HG02852 (cell line): ENCODE measurements around the gene NSUN6.
"Not testable (repeated sequence)": the region's sequence is repeated elsewhere in the genome, so short reads cannot be mapped to it uniquely, and the experiment has no call there.

Experiments used
- ATAC-seq: cut with Tn5 transposase; IDR thresholded peaks from one replicate; pipeline ENCODE4 v1.9.1; 2021; ENCODE audit warnings: mild to moderate bottlenecking, moderate library complexity; ENCODE audit not compliant: unreplicated experiment

NSUN6 gene

GRCh38 chr10:18610517-18610916, 40.9 kb downstream of the NSUN6 start:
- no peak for ATAC-seq

GRCh38 chr10:18608596-18608995, 42.8 kb downstream of the NSUN6 start:
- no peak for ATAC-seq

GRCh38 chr10:18607503-18608378, 43.6 kb downstream of the NSUN6 start:
- ATAC-seq, result peak; percentile 43

GRCh38 chr10:18606051-18606695, 45.2 kb downstream of the NSUN6 start:
- ATAC-seq, result no peak

GRCh38 chr10:18601321-18601720, 50.1 kb downstream of the NSUN6 start:
- ATAC-seq, result no peak

- no peak for ATAC-seq
Observed at GRCh38 chr10:18599392-18599791, 52.0 kb downstream of the NSUN6 start.

- ATAC-seq, result no peak
Observed at GRCh38 chr10:18594574-18595156, 56.7 kb downstream of the NSUN6 start.

GRCh38 chr10:18591141-18591540, 60.2 kb downstream of the NSUN6 start:
- not testable (repeated sequence) for ATAC-seq

GRCh38 chr10:18586637-18587036, 64.8 kb downstream of the NSUN6 start:
- not testable (repeated sequence) for ATAC-seq

- ATAC-seq, result no peak
Observed at GRCh38 chr10:18583575-18584270, 67.7 kb downstream of the NSUN6 start.

GRCh38 chr10:18582803-18583202, 68.6 kb downstream of the NSUN6 start:
- no peak for ATAC-seq

GRCh38 chr10:18577823-18578685, 73.3 kb downstream of the NSUN6 start:
- ATAC-seq, result no peak

- no peak for ATAC-seq
Observed at GRCh38 chr10:18576586-18576985, 74.8 kb downstream of the NSUN6 start.

GRCh38 chr10:18572959-18573561, 78.3 kb downstream of the NSUN6 start:
- ATAC-seq, result no peak

- no peak for ATAC-seq
Observed at GRCh38 chr10:18571780-18572179, 79.6 kb downstream of the NSUN6 start.

- no peak for ATAC-seq
Observed at GRCh38 chr10:18571076-18571475, 80.3 kb downstream of the NSUN6 start.

- not testable (repeated sequence) for ATAC-seq
Observed at GRCh38 chr10:18570386-18570785, 81.0 kb downstream of the NSUN6 start.

- ATAC-seq, result no peak
Observed at GRCh38 chr10:18567343-18567856, 84.0 kb downstream of the NSUN6 start.

GRCh38 chr10:18566177-18566576, 85.2 kb downstream of the NSUN6 start:
- no peak for ATAC-seq

GRCh38 chr10:18565006-18565405, 86.4 kb downstream of the NSUN6 start:
- no peak for ATAC-seq
